GM19452 (cell line): ENCODE measurements around the gene DOC2B.

Experiments used
- ATAC-seq: cut with Tn5 transposase; IDR thresholded peaks from one replicate; pipeline ENCODE4 v1.9.1; 2021; ENCODE audit not compliant: unreplicated experiment

The DOC2B gene

GRCh38 chr17:164303-165235, 16.9 kb downstream of the DOC2B start:
- no peak for ATAC-seq

GRCh38 chr17:163514-164098, 17.8 kb downstream of the DOC2B start:
- ATAC-seq, result no peak

DNA sequence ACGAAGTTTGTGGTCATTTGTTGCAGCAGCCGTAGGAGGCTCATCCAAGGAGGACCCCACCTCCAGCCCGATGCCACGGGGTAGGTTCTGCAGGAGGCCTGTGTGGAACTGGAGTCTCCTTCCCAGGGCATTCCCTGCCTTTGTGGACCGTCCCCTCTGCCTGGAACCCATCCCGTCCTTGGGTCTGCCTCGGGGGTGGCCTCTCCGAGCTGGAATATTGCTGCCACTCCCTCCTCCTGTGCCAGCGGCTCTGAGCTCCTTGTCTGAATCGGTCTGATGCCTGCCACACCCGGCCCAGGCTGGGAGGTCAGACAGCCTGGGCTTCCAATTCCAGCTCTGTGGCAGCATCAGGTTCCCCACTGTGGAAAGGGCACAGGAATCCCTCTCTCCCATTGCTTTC, 18.8 kb downstream of the DOC2B start:
- no peak for ATAC-seq

DNA sequence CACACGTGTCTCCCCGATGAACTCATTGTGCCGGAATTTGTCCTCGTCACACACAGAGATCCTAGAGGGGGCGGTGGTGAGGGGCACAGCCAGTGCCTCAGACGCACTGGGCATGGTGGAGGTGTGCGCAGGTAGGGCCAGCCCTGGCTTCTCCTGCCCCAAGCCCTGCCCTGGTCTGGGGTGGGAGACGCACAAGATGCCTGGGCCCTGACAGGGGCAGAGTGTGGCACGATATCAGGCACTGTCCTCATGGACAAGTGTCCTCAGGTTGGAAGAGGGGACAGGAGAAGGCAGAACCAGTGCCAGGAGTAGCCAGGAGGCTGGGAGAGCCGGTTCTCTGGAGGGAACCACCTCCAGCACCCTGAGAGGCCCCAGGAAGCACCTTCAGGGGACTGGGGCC, 20.0 kb downstream of the DOC2B start:
- no peak for ATAC-seq

- no peak for ATAC-seq
Measured at GRCh38 chr17:160336-160735, 21.1 kb downstream of the DOC2B start.

DNA sequence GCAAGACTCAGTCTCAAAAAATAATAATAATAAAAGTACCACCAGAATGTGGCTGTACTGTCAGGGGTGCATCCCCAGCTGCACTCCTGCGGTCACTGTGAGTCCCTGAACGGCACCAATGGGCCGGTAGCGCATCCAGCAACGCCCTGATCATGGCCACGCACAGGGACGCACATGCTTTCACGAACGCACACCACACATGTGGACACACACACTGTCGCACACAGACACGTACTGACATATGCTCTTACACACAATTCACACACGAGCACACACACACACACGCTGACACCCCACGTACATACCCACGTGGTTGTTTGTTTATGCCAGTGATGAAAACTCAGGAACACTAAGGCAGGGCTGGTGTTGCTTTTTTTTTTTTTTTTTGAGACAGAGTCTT, 21.8 kb downstream of the DOC2B start:
- no peak for ATAC-seq

DNA sequence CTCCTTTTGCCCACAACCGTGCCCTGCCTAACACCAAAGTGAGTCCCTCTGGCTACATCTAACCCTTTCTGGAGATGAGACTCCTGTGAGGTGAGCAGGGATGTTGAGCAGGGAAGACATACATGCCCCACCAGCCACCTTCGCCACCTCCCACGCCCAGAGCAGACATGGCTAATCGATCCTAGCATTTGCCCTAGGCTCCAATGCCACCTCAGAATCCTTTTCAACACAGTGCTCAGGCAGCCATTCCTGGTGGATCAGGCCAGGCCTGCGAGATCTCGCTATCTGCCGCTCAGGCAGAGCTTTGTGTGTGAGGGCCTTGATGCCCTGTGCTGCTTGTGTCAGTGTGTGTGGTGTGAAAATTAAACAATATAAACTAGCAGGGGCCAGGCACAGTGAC, 23.1 kb downstream of the DOC2B start:
- no peak for ATAC-seq

DNA sequence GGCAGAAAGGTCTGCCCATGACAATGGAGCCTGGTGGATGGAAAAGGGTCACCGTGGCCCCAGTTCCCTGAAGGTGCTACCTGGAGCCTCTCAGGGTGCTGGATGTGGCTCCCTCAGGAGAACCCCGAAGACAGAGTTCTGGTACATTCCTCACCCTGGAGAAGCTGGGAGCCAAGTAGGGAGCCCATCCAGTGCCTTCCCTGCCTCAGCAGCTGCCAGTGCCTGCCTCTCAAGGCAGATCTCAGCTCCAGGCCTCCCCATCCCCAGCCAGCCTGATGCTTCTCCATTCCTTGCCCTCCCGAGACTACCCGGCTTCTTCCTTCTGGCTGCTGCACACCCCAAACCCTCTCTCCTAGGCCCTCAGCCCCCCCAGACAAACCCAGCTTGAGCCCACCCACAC, 23.5 kb downstream of the DOC2B start:
- no peak for ATAC-seq

DNA sequence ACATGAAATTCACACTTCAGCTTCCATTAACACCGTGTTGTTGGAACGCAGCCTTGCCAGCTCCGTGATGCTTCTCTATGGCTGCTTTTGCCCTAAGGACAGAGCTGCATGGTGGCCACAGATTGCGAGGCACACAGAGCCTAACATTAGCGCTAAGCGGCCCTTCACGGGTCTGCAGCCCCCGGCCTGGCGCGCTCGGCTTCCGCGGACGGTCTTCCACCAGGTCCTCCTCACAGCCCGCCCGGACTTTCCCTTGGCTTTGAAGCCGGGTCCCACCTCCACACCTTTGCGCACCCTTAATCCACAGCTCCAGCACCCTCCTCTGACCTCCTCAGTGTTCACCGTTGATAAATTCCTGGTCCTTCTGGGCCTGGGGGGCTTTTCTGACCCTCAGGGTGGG, 24.5 kb downstream of the DOC2B start:
- ATAC-seq, result no peak

DNA sequence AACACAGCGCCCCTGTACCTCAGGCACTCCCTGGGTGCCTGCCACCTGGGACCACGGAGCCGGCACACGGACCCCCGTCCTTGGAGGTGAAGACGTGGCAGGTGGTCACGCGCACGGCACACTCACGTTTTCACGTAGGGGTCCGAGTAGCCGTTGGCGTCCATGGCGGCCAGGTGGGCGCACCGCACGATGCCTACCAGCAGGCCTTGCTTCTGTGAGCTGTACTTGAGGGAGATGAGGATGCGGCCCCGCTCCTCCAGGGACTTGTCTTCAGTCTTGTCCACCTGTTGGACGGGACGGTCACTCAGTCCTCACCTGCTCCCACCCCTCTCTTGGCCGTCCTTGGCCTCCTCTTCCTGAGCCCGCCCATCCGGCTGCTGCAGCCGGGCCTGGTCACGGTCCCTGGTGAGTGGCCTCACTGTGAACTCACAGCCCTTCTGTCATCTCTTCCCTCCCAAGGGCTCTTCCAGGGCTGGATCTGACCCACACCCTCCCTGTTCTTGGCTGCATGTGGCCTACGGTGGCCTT, 25.3 kb downstream of the DOC2B start:
- no peak for ATAC-seq

GRCh38 chr17:155576-155975, 25.9 kb downstream of the DOC2B start:
- no peak for ATAC-seq

DNA sequence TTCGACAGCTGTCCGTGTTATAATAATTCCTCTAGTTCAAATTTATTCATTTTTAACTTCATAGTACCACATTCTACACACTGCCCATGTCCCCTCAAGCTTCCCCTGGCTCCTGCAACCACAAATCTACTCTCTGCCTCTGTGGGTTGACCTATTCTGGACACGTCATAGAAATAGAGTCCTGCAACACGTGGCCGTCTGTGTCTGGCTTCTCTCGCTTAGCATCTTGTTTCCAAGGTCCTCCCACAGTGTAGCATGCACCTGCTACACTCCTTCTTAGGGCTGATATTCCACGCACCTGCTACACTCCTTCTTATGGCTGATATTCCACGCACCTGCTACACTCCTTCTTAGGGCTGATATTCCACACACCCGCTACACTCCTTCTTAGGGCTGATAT, 27.6 kb downstream of the DOC2B start:
- ATAC-seq, result no peak

GRCh38 chr17:152860-153420, 28.5 kb downstream of the DOC2B start:
- no peak for ATAC-seq

- ATAC-seq, result no peak
Measured at GRCh38 chr17:151886-152859, 29.3 kb downstream of the DOC2B start.

GRCh38 chr17:151004-151403, 30.4 kb downstream of the DOC2B start:
- ATAC-seq, result no peak

- no peak for ATAC-seq
Measured at GRCh38 chr17:149897-150584, 31.4 kb downstream of the DOC2B start.

- ATAC-seq, result no peak
Measured at GRCh38 chr17:149231-149630, 32.2 kb downstream of the DOC2B start.

- ATAC-seq, result no peak
Measured at GRCh38 chr17:148757-149156, 32.7 kb downstream of the DOC2B start.

GRCh38 chr17:147796-148740, 33.4 kb downstream of the DOC2B start:
- ATAC-seq, result no peak
